Stimulated activated CD4-positive, alpha-beta T cell treated with anti-CD3 and anti-CD28 coated beads, Interleukin-12 subunit alpha, Interleukin-12 subunit beta, amount 100 ng/mL, for 48 hours (primary cell): ENCODE measurements around the gene TERT.
"Not testable (repeated sequence)": the region's sequence is repeated elsewhere in the genome, so short reads cannot be mapped to it uniquely, and the experiment has no call there.

Experiments
- DNase-seq, 3 donors: peaks; one replicate each; pipeline ENCODE4 v3.0.0-alpha.2; 2020; ENCODE audit warnings: low read depth in 2 of 3, low spot score in 1 of 3

The TERT gene

GRCh38 chr5:1297243-1297642 is 2.4 kb upstream of the TERT start:
- no peak for DNase-seq

GRCh38 chr5:1295650-1296037 is 776 bp upstream of the TERT start:
- DNase-seq = no peak

DNA sequence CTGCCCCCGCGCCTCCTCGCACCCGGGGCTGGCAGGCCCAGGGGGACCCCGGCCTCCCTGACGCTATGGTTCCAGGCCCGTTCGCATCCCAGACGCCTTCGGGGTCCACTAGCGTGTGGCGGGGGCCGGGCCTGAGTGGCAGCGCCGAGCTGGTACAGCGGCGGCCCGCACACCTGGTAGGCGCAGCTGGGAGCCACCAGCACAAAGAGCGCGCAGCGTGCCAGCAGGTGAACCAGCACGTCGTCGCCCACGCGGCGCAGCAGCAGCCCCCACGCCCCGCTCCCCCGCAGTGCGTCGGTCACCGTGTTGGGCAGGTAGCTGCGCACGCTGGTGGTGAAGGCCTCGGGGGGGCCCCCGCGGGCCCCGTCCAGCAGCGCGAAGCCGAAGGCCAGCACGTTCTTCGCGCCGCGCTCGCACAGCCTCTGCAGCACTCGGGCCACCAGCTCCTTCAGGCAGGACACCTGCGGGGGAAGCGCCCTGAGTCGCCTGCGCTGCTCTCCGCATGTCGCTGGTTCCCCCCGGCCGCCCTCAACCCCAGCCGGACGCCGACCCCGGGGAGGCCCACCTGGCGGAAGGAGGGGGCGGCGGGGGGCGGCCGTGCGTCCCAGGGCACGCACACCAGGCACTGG is 548 bp downstream of the TERT start:
- DNase-seq = no peak

- no peak for DNase-seq
Measured at GRCh38 chr5:1293416-1294205, 1.3 kb downstream of the TERT start.

GRCh38 chr5:1292846-1293415 is 1.9 kb downstream of the TERT start:
- no peak for DNase-seq

- DNase-seq = no peak
Measured at GRCh38 chr5:1292139-1292538, 2.7 kb downstream of the TERT start.

- no peak for DNase-seq
Measured at GRCh38 chr5:1291611-1292080, 3.2 kb downstream of the TERT start.

DNA sequence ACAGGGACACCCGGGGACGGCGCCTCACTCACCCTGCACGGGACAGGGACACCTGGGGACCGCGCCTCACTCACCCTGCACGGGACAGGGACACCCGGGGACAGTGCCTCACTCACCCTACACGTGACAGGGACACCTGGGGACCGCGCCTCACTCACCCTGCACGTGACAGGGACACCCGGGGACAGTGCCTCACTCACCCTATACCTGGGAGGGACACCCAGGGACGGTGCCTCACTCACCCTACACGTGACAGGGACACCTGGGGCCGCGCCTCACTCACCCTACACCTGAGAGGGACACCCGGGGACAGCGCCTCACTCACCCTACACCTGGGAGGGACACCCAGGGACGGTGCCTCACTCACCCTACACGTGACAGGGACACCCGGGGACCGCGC is 3.9 kb downstream of the TERT start:
- DNase-seq = not testable (repeated sequence)

DNA sequence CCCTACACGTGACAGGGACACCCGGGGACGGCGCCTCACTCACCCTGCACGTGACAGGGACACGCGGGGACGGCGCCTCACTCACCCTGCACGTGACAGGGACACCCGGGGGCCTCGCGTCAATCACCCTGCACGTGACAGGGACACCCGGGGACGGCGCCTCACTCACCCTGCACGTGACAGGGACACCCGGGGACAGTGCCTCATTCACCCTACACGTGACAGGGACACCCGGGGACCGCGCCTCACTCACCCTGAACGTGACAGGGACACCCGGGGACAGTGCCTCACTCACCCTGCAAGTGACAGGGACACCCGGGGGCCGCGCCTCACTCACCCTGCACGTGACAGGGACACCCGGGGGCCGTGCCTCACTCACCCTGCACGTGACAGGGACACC is 5.3 kb downstream of the TERT start:
- DNase-seq = not testable (repeated sequence)

- no peak for DNase-seq
Measured at GRCh38 chr5:1288439-1289335, 6.2 kb downstream of the TERT start.

DNA sequence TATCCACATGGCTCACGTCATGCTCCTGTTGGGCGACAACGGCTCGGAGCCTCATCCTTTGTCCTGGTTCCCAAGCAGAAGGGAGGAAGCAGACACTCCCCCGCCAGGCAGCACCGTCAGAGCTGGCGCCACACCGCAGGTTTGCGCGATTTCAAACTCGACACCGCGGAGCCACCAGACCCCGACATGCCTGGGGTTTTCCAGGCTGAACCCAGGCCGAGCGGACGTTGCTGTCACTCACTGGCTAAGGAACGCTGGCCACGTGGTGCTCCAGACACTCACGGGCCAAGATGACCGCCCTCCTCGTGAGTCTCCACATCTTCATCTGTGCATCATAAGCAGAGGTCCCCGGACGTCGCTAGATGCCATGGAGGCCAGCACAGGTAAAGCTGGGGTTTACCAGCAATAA is 9.0 kb downstream of the TERT start:
- DNase-seq = no peak

- no peak for DNase-seq
Measured at GRCh38 chr5:1285141-1285540, 9.7 kb downstream of the TERT start.

DNA sequence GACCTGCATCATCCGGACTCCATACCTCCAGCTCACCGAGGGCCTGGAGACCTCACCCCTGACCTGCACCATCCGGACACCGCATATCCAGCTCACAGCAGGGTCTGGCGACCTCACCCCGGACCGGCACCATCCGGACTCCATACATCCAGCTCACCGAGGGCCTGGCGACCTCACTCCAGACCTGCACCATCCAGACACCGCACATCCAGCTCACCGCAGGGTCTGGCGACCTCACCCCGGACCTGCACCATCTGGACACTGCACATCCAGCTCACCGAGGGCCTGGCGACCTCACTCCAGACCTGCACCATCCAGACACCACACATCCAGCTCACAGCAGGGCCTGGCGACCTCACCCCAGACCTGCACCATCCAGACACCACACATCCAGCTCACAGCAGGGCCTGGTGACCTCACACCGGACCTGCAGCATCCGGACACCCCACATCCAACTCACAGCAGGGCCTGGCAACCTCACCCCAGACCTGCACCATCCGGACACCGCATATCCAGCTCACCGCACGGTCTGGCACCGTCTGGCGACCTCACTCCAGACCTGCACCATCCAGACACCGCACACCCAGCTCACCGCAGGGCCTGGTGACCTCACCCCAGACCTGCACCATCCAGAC is 10.4 kb downstream of the TERT start:
- not testable (repeated sequence) for DNase-seq

GRCh38 chr5:1283729-1284041 is 11.2 kb downstream of the TERT start:
- DNase-seq = not testable (repeated sequence)

GRCh38 chr5:1282993-1283728 is 11.7 kb downstream of the TERT start:
- not testable (repeated sequence) for DNase-seq

- DNase-seq = no peak
Measured at GRCh38 chr5:1282131-1282992, 12.5 kb downstream of the TERT start.

DNA sequence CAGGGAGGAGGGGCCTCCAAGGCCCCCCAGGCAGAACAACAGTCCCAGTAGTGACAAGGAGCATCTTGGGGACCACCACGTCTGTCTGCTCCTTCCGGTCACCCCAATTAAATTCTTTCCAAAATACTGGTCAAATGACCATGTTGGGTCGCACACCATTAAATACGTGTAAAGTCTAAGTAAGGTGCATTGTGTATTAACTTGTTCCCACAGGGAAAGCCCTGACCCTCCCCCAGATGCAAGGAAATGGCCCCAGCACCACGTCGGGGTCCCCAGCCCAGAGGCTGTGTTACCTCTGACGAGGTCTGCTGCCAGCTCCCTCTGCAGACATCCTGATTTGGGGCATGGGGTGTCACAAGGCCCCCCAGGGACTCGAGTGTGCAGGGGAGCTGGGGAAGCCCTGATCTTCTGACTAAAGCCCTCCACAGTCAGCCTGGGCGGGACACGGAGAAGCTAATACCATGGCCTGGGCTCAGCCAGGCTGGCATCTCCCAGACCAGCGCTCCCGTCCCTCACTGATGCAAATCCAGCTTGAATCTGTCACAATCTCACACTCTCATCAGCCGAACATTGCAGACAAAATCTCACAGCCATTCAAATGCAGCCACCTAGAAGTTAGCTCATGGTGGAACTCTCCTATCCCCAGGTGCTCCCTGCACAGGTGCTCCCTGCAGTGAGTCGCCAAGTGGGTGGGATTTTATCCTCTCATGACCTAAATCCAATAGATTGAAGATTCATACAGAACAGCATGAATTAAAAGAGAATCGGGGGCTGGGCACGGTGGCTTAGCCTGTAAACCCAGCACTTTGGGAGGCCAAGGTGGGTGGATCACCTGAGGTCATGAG is 13.6 kb downstream of the TERT start:
- no peak for DNase-seq
